ENCODE measurements around the gene SRPRB.

The SRPRB gene

DNA sequence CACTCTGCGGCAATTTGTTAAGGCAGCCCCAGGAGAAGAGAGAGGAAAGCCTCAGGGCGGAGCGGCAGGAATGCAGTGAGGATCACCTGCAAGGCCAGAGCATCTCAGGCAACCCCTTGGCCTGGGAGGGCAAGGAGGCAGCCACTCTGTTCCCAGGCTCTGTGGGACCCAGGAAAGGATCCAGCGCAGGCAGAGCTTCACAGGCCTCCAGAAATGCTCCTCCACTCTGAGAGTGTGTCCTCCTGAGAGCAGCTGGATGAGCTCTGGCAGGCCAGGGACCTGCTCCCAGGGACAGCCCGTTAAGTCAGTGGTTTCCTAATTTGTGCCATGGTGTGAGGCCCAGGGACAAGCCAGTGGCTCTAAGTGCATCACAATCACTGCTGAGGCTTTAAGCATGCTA, 54.9 kb downstream of the SRPRB start:
- no peak for DNase-seq (ENCODE audit: extremely low read depth, insufficient read length)
- H3K36me3 ChIP-seq (ENCODE audit: control insufficient read depth, insufficient read depth, low read length): no peaks in the 10 kb centered on the region
- no peak overlapping the region for H3K4me3 ChIP-seq (replicated peaks; ENCODE audit: low read depth, low read length)
- TF ChIP-seq, protein P1, sequence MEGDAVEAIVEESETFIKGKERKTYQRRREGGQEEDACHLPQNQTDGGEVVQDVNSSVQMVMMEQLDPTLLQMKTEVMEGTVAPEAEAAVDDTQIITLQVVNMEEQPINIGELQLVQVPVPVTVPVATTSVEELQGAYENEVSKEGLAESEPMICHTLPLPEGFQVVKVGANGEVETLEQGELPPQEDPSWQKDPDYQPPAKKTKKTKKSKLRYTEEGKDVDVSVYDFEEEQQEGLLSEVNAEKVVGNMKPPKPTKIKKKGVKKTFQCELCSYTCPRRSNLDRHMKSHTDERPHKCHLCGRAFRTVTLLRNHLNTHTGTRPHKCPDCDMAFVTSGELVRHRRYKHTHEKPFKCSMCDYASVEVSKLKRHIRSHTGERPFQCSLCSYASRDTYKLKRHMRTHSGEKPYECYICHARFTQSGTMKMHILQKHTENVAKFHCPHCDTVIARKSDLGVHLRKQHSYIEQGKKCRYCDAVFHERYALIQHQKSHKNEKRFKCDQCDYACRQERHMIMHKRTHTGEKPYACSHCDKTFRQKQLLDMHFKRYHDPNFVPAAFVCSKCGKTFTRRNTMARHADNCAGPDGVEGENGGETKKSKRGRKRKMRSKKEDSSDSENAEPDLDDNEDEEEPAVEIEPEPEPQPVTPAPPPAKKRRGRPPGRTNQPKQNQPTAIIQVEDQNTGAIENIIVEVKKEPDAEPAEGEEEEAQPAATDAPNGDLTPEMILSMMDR (IDR thresholded peaks at IDR 0.05; ENCODE audit: insufficient read depth, low read length, poor library complexity, severe bottlenecking): no peak
- H3K27me3 ChIP-seq (replicated peaks; ENCODE audit: control insufficient read depth, insufficient read depth, low read length): peaks cover 3% of the 10 kb centered on the region; the same call in 1 of the 2 replicates

DNA sequence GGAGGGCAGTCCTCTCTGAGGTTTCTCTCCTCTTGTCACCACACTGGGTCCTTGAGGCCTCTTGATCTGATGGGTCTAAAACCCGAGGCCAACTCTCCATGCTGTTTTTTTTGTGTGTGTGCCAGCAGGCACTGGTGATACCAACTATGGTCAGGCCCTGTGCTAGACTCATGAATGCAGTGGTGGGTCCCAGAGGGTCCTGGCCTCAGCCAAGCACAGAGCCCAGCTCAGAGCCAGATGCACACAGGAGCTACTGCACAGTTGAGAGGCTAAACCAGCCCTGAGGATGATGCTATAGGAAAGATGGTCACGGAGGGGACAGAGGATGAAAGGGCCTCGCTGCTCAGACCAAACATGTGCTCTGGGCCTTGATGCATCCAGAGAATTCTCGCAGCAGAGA, 56.5 kb downstream of the SRPRB start:
- TF ChIP-seq, protein P1 (IDR thresholded peaks at IDR 0.05; ENCODE audit: insufficient read depth, low read length, poor library complexity, severe bottlenecking): no peak
- no peaks in the 10 kb centered on the region for H3K36me3 ChIP-seq (ENCODE audit: control insufficient read depth, insufficient read depth, low read length)
- no peak for DNase-seq (ENCODE audit: extremely low read depth, insufficient read length)

GRCh38 chr3:133863911-133864310, 58.3 kb downstream of the SRPRB start:
- H3K4me3 ChIP-seq (replicated peaks; ENCODE audit: low read depth, low read length): no peak overlapping the region
- TF ChIP-seq, protein P1 (IDR thresholded peaks at IDR 0.05; ENCODE audit: insufficient read depth, low read length, poor library complexity, severe bottlenecking): no peak
- no peaks in the 10 kb centered on the region for H3K36me3 ChIP-seq (ENCODE audit: control insufficient read depth, insufficient read depth, low read length)
- peaks cover 3% of the 10 kb centered on the region; the same call in 1 of the 2 replicates for H3K27me3 ChIP-seq (replicated peaks; ENCODE audit: control insufficient read depth, insufficient read depth, low read length)
- no peak for DNase-seq (ENCODE audit: extremely low read depth, insufficient read length)

More for the DNA sequence above, 56.5 kb downstream of the SRPRB start:
- H3K4me3 ChIP-seq (replicated peaks; ENCODE audit: low read depth, low read length): no peak overlapping the region
- peaks cover 3% of the 10 kb centered on the region; the same call in 1 of the 2 replicates for H3K27me3 ChIP-seq (replicated peaks; ENCODE audit: control insufficient read depth, insufficient read depth, low read length)

GRCh38 chr3:133864616-133865015, 59.0 kb downstream of the SRPRB start:
- DNase-seq (ENCODE audit: extremely low read depth, insufficient read length): no peak
- Histone ChIP-seq H3K27me3 (replicated peaks; ENCODE audit: control insufficient read depth, insufficient read depth, low read length) (peaks cover 3% of the 10 kb centered on the region; the same call in 1 of the 2 replicates), H3K4me3 (replicated peaks; ENCODE audit: low read depth, low read length) (no peak overlapping the region), H3K36me3 (ENCODE audit: control insufficient read depth, insufficient read depth, low read length) (no peaks in the 10 kb centered on the region)
- TF ChIP-seq, protein P1 (IDR thresholded peaks at IDR 0.05; ENCODE audit: insufficient read depth, low read length, poor library complexity, severe bottlenecking): no peak

- Histone ChIP-seq H3K4me3 (replicated peaks; ENCODE audit: low read depth, low read length) (no peak overlapping the region), H3K36me3 (ENCODE audit: control insufficient read depth, insufficient read depth, low read length) (no peaks in the 10 kb centered on the region), H3K27me3 (replicated peaks; ENCODE audit: control insufficient read depth, insufficient read depth, low read length) (peaks cover 3% of the 10 kb centered on the region; the same call in 1 of the 2 replicates)
- DNase-seq (ENCODE audit: extremely low read depth, insufficient read length): no peak
- TF ChIP-seq, protein P1 (IDR thresholded peaks at IDR 0.05; ENCODE audit: insufficient read depth, low read length, poor library complexity, severe bottlenecking): no peak
Measured at GRCh38 chr3:133865136-133865855, 59.7 kb downstream of the SRPRB start.
